Right lobe of liver (tissue), 4 donors: ENCODE results near the gene RBM38.

ENCODE experiments used
- POLR2A ChIP-seq: fragments of 450-650 bp; IDR thresholded peaks from one replicate; pipeline ENCODE4 v1.6.1; 2017; ENCODE audit warnings: antibody characterized with exemption, mild to moderate bottlenecking
- TF ChIP-seq, protein P1 (sequence below), 4 donors: fragments of 200-600 bp in 3 of 4; fragments of 450-650 bp in 1 of 4; IDR thresholded peaks; one replicate each; pipeline versions ENCODE4 v1.5.1 to v1.8.0; 2016 to 2022; ENCODE audit warnings: antibody characterized with exemption in 4 of 4, mild to moderate bottlenecking in 2 of 4
- donor health status: DM: no; HTN: no; CAD: no.
- donor health status: DM: no; HTN: no; CAD: no.
- donor health status: DM: no; HTN: yes; CAD: no.

DNA sequence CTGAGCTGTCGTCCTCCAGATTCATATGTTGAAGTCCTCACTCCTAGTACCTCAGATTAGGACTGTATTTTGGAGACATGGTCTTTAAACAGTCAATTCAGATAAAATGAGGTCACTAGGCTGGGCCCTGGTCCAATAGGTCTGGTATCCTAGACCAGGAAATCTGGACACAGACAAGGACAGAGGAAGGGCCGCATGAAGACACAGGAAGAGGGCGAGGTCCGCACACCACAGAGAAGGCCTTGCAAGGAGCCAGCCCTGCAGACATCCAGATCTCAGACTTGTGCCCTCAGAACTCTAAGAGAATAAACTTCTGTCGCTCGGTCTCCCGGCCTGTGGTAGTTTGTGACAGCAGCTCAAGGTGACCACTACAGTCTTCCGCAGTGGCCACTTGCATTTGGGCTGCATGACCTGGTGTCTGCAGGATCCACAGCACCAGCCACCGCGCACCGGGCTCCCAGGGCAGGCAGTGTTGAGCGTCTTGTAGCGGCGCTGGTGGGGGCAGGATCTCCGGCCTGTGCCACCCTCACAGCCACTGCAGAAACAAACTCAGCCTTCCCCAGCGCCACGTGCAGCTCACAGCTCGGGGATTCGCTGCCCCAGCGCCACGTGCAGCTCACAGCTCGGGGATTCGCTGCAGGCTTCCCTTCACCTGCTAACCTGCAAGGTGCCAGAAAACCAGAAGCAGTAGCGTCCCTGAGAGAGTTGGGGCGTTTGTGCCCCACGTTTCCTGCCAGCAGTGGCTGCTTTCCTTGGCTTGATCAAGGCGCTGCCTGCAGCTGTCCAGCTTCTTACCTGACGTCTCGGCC is 6.0 kb upstream of the RBM38 start:
- no peak for TF ChIP-seq POLR2A
- TF ChIP-seq, protein P1, sequence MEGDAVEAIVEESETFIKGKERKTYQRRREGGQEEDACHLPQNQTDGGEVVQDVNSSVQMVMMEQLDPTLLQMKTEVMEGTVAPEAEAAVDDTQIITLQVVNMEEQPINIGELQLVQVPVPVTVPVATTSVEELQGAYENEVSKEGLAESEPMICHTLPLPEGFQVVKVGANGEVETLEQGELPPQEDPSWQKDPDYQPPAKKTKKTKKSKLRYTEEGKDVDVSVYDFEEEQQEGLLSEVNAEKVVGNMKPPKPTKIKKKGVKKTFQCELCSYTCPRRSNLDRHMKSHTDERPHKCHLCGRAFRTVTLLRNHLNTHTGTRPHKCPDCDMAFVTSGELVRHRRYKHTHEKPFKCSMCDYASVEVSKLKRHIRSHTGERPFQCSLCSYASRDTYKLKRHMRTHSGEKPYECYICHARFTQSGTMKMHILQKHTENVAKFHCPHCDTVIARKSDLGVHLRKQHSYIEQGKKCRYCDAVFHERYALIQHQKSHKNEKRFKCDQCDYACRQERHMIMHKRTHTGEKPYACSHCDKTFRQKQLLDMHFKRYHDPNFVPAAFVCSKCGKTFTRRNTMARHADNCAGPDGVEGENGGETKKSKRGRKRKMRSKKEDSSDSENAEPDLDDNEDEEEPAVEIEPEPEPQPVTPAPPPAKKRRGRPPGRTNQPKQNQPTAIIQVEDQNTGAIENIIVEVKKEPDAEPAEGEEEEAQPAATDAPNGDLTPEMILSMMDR (IDR thresholded peaks at IDR 0.05) = no peak
